Measurements from ENCODE around the gene WSCD1. TPM values are rescaled to one million over a fixed set of nuclear protein-coding genes. Genes with fewer than 3 reads are reported as not detected.

WSCD1 gene
- polyA plus RNA-seq, 1 donor (not counting 4 experiments of a cell fraction or from before 2014, with no cell fraction given) = not detected

GRCh38 chr17:6165806-6166205 lies 95.6 kb downstream of the WSCD1 start:
- no peaks in the 10 kb centered on the region for H3K9me3 ChIP-seq (ENCODE audit: control insufficient read depth, low read depth, low read length)
- H3K4me1 ChIP-seq (ENCODE audit: control insufficient read depth, extremely low read depth, insufficient read depth, low read length) = no peaks in the 10 kb centered on the region
- no peak overlapping the region for H3K27ac ChIP-seq (ENCODE audit: control insufficient read depth, insufficient read depth, low read length)
- H3K36me3 ChIP-seq (ENCODE audit: control insufficient read depth in 2 of 2, extremely low read depth in 1 of 2, insufficient read depth in 2 of 2, low read length in 2 of 2) = no peaks in the 10 kb centered on the region
- no peak for DNase-seq (ENCODE audit: low read depth, low spot score)
- dilution Hi-C loops (cut with MboI; ENCODE audit: extremely low pct_ligation_motif_present, low sequenced_read_pairs) = no loop called here
- no peak for FAIRE-seq
- no peak overlapping the region for H3K9ac ChIP-seq (ENCODE audit: control insufficient read depth, extremely low read depth, insufficient read depth, low read length)
- no peaks in the 10 kb centered on the region for H4K20me1 ChIP-seq (ENCODE audit: control insufficient read depth, extremely low read depth, insufficient read depth, low read length)
- no peaks in the 10 kb centered on the region for H3K79me2 ChIP-seq (ENCODE audit: control insufficient read depth, insufficient read depth, low read length)
- H3K9me1 ChIP-seq (ENCODE audit: control insufficient read depth, extremely low read depth, insufficient read depth, low read length) = no peaks in the 10 kb centered on the region
- H2AFZ ChIP-seq (ENCODE audit: control insufficient read depth, low read length) = no peak overlapping the region
- no peak overlapping the region for H3K4me2 ChIP-seq (ENCODE audit: control insufficient read depth, extremely low read depth, insufficient read depth, low read depth, low read length)
- TF ChIP-seq CTCF (optimal IDR thresholded peaks at IDR 0.05 in 1 of 3, IDR thresholded peaks at IDR 0.05 in 1 of 3, conservative IDR thresholded peaks at IDR 0.05 in 1 of 3; ENCODE audit: extremely low read depth in 1 of 3, insufficient read depth in 2 of 3, low read length in 3 of 3) = no peak
- no peak for TF ChIP-seq EZH2 (IDR thresholded peaks at IDR 0.05; ENCODE audit: low read length)
- H3K27me3 ChIP-seq (ENCODE audit: control insufficient read depth, extremely low read depth, insufficient read depth, low read length) = peaks cover 3% of the 10 kb centered on the region
- H3K4me3 ChIP-seq (ENCODE audit: control insufficient read depth in 2 of 3, extremely low read depth in 1 of 3, insufficient read depth in 2 of 3, low read depth in 1 of 3, low read length in 3 of 3) = no peak overlapping the region

GRCh38 chr17:6166492-6167179 lies 96.5 kb downstream of the WSCD1 start:
- Histone ChIP-seq H3K4me2 (ENCODE audit: control insufficient read depth, extremely low read depth, insufficient read depth, low read depth, low read length) (no peak overlapping the region), H3K4me3 (ENCODE audit: control insufficient read depth in 2 of 3, extremely low read depth in 1 of 3, insufficient read depth in 2 of 3, low read depth in 1 of 3, low read length in 3 of 3) (no peak overlapping the region), H3K4me1 (ENCODE audit: control insufficient read depth, extremely low read depth, insufficient read depth, low read length) (no peaks in the 10 kb centered on the region), H2AFZ (ENCODE audit: control insufficient read depth, low read length) (no peak overlapping the region), H3K9ac (ENCODE audit: control insufficient read depth, extremely low read depth, insufficient read depth, low read length) (no peak overlapping the region), H3K36me3 (ENCODE audit: control insufficient read depth in 2 of 2, extremely low read depth in 1 of 2, insufficient read depth in 2 of 2, low read length in 2 of 2) (no peaks in the 10 kb centered on the region), H3K27me3 (ENCODE audit: control insufficient read depth, extremely low read depth, insufficient read depth, low read length) (peaks cover 3% of the 10 kb centered on the region), H3K9me3 (ENCODE audit: control insufficient read depth, low read depth, low read length) (no peaks in the 10 kb centered on the region), H4K20me1 (ENCODE audit: control insufficient read depth, extremely low read depth, insufficient read depth, low read length) (no peaks in the 10 kb centered on the region), H3K27ac (ENCODE audit: control insufficient read depth, insufficient read depth, low read length) (no peak overlapping the region), H3K9me1 (ENCODE audit: control insufficient read depth, extremely low read depth, insufficient read depth, low read length) (no peaks in the 10 kb centered on the region), H3K79me2 (ENCODE audit: control insufficient read depth, insufficient read depth, low read length) (no peaks in the 10 kb centered on the region)
- DNase-seq (ENCODE audit: low read depth, low spot score) = no peak
- TF ChIP-seq CTCF (optimal IDR thresholded peaks at IDR 0.05 in 1 of 3, IDR thresholded peaks at IDR 0.05 in 1 of 3, conservative IDR thresholded peaks at IDR 0.05 in 1 of 3; ENCODE audit: extremely low read depth in 1 of 3, insufficient read depth in 2 of 3, low read length in 3 of 3) = no peak
- no peak for TF ChIP-seq EZH2 (IDR thresholded peaks at IDR 0.05; ENCODE audit: low read length)
- dilution Hi-C loops (cut with MboI; ENCODE audit: extremely low pct_ligation_motif_present, low sequenced_read_pairs) = no loop called here
- FAIRE-seq = no peak
